Mesendoderm (in vitro differentiated cells): ENCODE measurements around the gene NME1.

ENCODE experiments used
- DNase-seq: peaks from one replicate; pipeline ENCODE4 v3.0.0; 2013
- H2AK5ac ChIP-seq: 2 replicates; pipeline ENCODE4 v1.6.1; 2013; ENCODE audit warnings: low read length, inconsistent platforms
- H2BK120ac ChIP-seq: 2 replicates; pipeline ENCODE4 v1.6.1; 2013; ENCODE audit warnings: low read depth, mild to moderate bottlenecking, low read length, moderate library complexity, mixed read lengths
- H2BK15ac ChIP-seq: replicated peaks from 2 replicates; pipeline ENCODE4 v1.6.1; 2013; ENCODE audit warnings: low read depth, mild to moderate bottlenecking, moderate library complexity
- H2BK5ac ChIP-seq: 2 replicates; pipeline ENCODE4 v1.6.1; 2013; ENCODE audit warnings: low read length, inconsistent platforms
- H3K18ac ChIP-seq: 2 replicates; pipeline ENCODE4 v1.6.1; 2013; ENCODE audit warnings: mild to moderate bottlenecking, low read length, mixed read lengths
- H3K23ac ChIP-seq: one replicate; pipeline ENCODE4 v1.6.1; 2013; ENCODE audit warnings: low read length
- H3K27ac ChIP-seq: 2 replicates; pipeline ENCODE4 v1.5.1; 2013; ENCODE audit warnings: low read depth, mild to moderate bottlenecking, inconsistent platforms, low read length, moderate library complexity
- H3K27me3 ChIP-seq: 2 replicates; pipeline ENCODE4 v1.6.1; 2013; ENCODE audit warnings: low read length, control low read depth, mild to moderate bottlenecking, inconsistent platforms; ENCODE audit not compliant: insufficient read depth, poor library complexity
- H3K36me3 ChIP-seq: 2 replicates; pipeline ENCODE4 v1.6.1; 2013; ENCODE audit warnings: low read length, inconsistent platforms; ENCODE audit not compliant: control insufficient read depth, insufficient read depth
- H3K4ac ChIP-seq: one replicate; pipeline ENCODE4 v1.6.1; 2013; ENCODE audit warnings: low read depth, mild to moderate bottlenecking, low read length, moderate library complexity
- H3K4me1 ChIP-seq: 2 replicates; pipeline ENCODE4 v1.6.1; 2013; ENCODE audit warnings: low read depth, low read length, inconsistent platforms; ENCODE audit not compliant: control insufficient read depth
- H3K4me2 ChIP-seq: 2 replicates; pipeline ENCODE4 v1.6.1; 2013; ENCODE audit warnings: low read length
- H3K4me3 ChIP-seq: 2 replicates; pipeline ENCODE4 v1.5.1; 2013; ENCODE audit warnings: mild to moderate bottlenecking, low read length
- H3K56ac ChIP-seq: one replicate; pipeline ENCODE4 v1.6.1; 2013; ENCODE audit warnings: low read length
- H3K79me1 ChIP-seq: 2 replicates; pipeline ENCODE4 v1.6.1; 2013; ENCODE audit warnings: low read length, inconsistent platforms
- H3K79me2 ChIP-seq: 2 replicates; pipeline ENCODE4 v1.6.1; 2013; ENCODE audit warnings: mild to moderate bottlenecking, low read length; ENCODE audit not compliant: control insufficient read depth, insufficient read depth
- H3K9ac ChIP-seq: 2 replicates; pipeline ENCODE4 v1.6.1; 2013; ENCODE audit warnings: low read length, inconsistent platforms
- H4K5ac ChIP-seq: one replicate; pipeline ENCODE4 v1.6.1; 2013; ENCODE audit warnings: low read length
- H4K8ac ChIP-seq: one replicate; pipeline ENCODE4 v1.6.1; 2013; ENCODE audit warnings: low read depth, mild to moderate bottlenecking, control low read depth, low read length, moderate library complexity
- WGBS: extraction: QIAGEN DNeasy Blood & Tissue Kit; methylation state at CpG from one replicate; pipeline ENCODE4 v1.1.7; 2013; ENCODE audit warnings: low lambda C conversion rate, missing lambda C conversion rate; ENCODE audit not compliant: insufficient coverage; ENCODE audit errors: extremely low coverage; 5-methylcytosine and 5-hydroxymethylcytosine counted together

NME1 gene

DNA sequence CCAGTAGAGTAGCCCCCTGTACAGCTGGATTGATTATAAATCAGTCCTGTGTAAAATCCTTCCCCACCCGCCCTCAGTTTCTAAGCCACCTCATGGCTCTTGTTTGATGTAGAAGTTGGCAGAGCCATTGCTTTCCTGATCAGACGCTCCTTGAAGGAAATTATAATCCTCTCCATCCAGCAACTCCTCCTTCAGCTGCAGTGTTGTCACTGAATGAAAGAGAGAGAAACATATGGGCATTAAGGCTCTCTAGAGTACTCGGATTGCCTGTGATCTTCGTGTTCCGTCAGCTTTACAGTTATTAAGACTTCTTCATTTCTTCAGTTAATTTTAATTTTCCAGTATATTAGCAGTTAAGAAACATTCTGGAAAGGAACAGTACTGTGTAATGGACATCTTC, 27.1 kb downstream of the NME1 start:
- Histone ChIP-seq H4K8ac (no peak overlapping the region), H3K27ac (no peak overlapping the region), H3K18ac (no peak overlapping the region), H3K56ac (no peak overlapping the region), H3K4me2 (no peak overlapping the region), H3K9ac (no peak overlapping the region), H3K27me3 (no peaks in the 10 kb centered on the region), H3K4me1 (no peaks in the 10 kb centered on the region), H3K79me1 (no peaks in the 10 kb centered on the region), H2BK15ac (no peak overlapping the region), H3K23ac (no peak overlapping the region), H3K4ac (no peak overlapping the region), H4K5ac (no peak overlapping the region), H3K4me3 (no peak overlapping the region), H2BK120ac (no peak overlapping the region), H3K36me3 (peaks cover 1% of the 10 kb centered on the region), H2AK5ac (no peak overlapping the region), H2BK5ac (no peak overlapping the region), H3K79me2 (no peaks in the 10 kb centered on the region)
- no peak for DNase-seq
- WGBS: no CpG with 5 or more reads among the region's 5 CpGs

DNA sequence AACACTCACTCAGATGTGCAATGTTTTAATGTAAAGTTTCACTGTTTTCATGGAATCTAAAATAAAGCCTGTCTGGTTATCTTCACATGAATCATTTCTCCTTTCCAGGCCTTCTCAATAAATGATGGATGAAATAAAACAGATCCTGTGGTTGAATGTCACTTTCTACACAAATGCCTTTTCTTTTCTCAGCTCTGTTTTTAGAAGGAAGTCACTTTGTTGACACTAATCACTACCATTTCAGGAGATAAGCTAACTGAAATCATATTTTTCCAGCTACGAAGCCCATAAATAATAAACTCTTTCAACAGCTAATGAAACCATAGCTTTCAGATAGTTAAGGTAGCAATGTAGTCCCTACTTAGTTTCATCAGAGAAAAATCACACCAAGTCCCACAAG, 30.8 kb downstream of the NME1 start:
- no CpG with 5 or more reads among the region's 1 CpG for WGBS
- H3K4ac ChIP-seq: no peak overlapping the region
- H3K79me2 ChIP-seq: no peaks in the 10 kb centered on the region
- no peak overlapping the region for H2AK5ac ChIP-seq
- H4K5ac ChIP-seq: no peak overlapping the region
- H3K79me1 ChIP-seq: no peaks in the 10 kb centered on the region
- peaks cover 1% of the 10 kb centered on the region for H3K36me3 ChIP-seq
- H3K27me3 ChIP-seq: no peaks in the 10 kb centered on the region
- no peak overlapping the region for H3K4me2 ChIP-seq
- H3K27ac ChIP-seq: no peak overlapping the region
- no peak overlapping the region for H3K23ac ChIP-seq
- no peak overlapping the region for H3K18ac ChIP-seq
- H3K4me3 ChIP-seq: no peak overlapping the region
- no peak for DNase-seq
- no peak overlapping the region for H4K8ac ChIP-seq
- H3K9ac ChIP-seq: no peak overlapping the region
- H2BK15ac ChIP-seq: no peak overlapping the region
- no peaks in the 10 kb centered on the region for H3K4me1 ChIP-seq
- H2BK5ac ChIP-seq: no peak overlapping the region
- no peak overlapping the region for H2BK120ac ChIP-seq
- H3K56ac ChIP-seq: no peak overlapping the region

DNA sequence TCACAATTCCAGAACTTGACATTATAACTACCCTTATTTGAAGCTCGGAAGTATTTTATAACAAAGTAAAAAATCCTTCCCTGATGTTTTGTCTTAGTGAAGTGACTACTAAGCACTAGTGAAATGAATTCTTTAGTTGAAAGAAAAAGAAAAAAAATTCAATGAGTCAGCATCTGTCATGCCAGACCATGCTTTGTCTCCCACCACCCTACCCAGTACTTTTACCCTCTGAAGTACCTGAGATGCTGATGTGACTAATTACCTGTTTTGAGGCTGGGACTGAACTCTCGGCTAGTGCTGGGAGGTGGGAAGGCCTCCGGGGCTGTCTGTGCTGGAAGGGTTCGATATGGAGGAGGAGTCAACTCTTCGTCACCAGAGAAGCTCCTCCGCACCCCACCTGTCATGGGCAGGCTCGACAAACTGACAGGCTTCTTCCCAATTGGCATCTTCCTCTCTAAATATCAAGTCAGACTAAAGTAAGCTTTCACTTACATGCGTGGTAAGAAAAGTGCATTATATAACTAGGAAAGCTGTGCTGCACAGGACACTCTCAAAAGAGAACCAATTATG, 32.5 kb downstream of the NME1 start:
- Histone ChIP-seq H2AK5ac (no peak overlapping the region), H2BK120ac (no peak overlapping the region), H2BK5ac (no peak overlapping the region), H4K8ac (no peak overlapping the region), H3K27me3 (no peaks in the 10 kb centered on the region), H3K36me3 (peaks cover 3% of the 10 kb centered on the region), H2BK15ac (no peak overlapping the region), H3K23ac (no peak overlapping the region), H3K4me3 (no peak overlapping the region), H4K5ac (no peak overlapping the region), H3K79me1 (no peaks in the 10 kb centered on the region), H3K4me1 (no peaks in the 10 kb centered on the region), H3K4ac (no peak overlapping the region), H3K56ac (no peak overlapping the region), H3K9ac (no peak overlapping the region), H3K79me2 (no peaks in the 10 kb centered on the region), H3K18ac (no peak overlapping the region), H3K4me2 (no peak overlapping the region), H3K27ac (no peak overlapping the region)
- no peak for DNase-seq
- no CpG with 5 or more reads among the region's 8 CpGs for WGBS

DNA sequence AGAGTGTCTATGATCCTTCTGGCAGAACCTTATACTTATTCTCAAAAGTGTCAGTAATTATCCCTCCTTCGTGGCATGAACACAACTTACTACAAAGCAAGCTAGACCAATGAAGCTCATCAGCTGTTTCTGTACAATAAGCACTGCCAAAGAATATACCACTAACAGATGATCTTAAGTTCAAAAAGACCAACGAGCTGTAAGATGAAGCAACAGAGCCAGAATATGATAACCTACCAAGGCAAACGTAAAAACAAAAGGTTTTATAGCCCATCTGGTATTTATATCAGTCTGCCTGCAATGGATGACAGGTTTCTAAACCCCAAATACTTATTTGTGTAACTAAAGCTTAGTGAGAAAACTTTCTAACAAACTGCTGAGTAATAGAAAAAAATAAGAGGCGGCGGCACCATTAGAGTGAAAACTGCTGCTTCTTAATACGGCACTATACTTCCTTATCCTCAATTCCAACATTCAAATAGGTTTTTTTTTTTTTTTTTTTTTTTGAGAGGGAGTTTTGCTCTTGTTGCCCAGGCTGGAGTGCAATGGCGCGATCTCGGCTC, 35.0 kb downstream of the NME1 start:
- WGBS: no CpG with 5 or more reads among the region's 9 CpGs
- H3K4me1 ChIP-seq: no peaks in the 10 kb centered on the region
- no peak overlapping the region for H4K8ac ChIP-seq
- H3K36me3 ChIP-seq: peaks cover 3% of the 10 kb centered on the region
- H3K18ac ChIP-seq: no peak overlapping the region
- no peak overlapping the region for H3K4me3 ChIP-seq
- H2BK120ac ChIP-seq: no peak overlapping the region
- H2AK5ac ChIP-seq: no peak overlapping the region
- H3K79me2 ChIP-seq: no peaks in the 10 kb centered on the region
- no peaks in the 10 kb centered on the region for H3K79me1 ChIP-seq
- H3K4me2 ChIP-seq: no peak overlapping the region
- DNase-seq: no peak
- no peak overlapping the region for H2BK5ac ChIP-seq
- H3K9ac ChIP-seq: no peak overlapping the region
- H3K23ac ChIP-seq: no peak overlapping the region
- H2BK15ac ChIP-seq: no peak overlapping the region
- no peak overlapping the region for H3K56ac ChIP-seq
- no peak overlapping the region for H4K5ac ChIP-seq
- no peak overlapping the region for H3K4ac ChIP-seq
- no peaks in the 10 kb centered on the region for H3K27me3 ChIP-seq
- H3K27ac ChIP-seq: no peak overlapping the region

DNA sequence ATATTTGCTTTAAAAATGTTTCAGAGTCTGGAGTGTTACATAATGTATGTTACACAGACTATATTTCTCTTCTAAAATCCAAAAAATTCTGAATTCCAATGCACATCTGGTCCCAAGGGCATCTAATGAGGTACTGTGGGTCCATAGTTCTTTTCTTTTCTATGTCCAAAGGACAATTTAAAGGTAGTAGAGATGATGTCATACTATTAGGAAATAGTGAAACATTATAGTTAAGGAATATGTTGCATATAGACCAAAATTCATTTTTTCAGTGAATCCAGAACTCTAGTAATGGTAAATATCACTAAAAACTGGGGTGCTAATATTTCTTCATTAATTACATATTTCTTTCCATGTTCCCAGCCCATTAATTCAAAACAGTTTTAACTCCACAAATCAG, 35.8 kb downstream of the NME1 start:
- H2BK120ac ChIP-seq: no peak overlapping the region
- no peaks in the 10 kb centered on the region for H3K4me1 ChIP-seq
- no peak overlapping the region for H3K27ac ChIP-seq
- H2BK15ac ChIP-seq: no peak overlapping the region
- peaks cover 3% of the 10 kb centered on the region for H3K36me3 ChIP-seq
- H3K18ac ChIP-seq: no peak overlapping the region
- H2AK5ac ChIP-seq: no peak overlapping the region
- no peak overlapping the region for H4K5ac ChIP-seq
- H4K8ac ChIP-seq: no peak overlapping the region
- no peak overlapping the region for H3K9ac ChIP-seq
- H3K79me2 ChIP-seq: no peaks in the 10 kb centered on the region
- H3K4ac ChIP-seq: no peak overlapping the region
- no peak for DNase-seq
- H3K4me2 ChIP-seq: no peak overlapping the region
- no peak overlapping the region for H3K56ac ChIP-seq
- no peak overlapping the region for H3K4me3 ChIP-seq
- no peaks in the 10 kb centered on the region for H3K79me1 ChIP-seq
- H2BK5ac ChIP-seq: no peak overlapping the region
- H3K23ac ChIP-seq: no peak overlapping the region
- H3K27me3 ChIP-seq: no peaks in the 10 kb centered on the region

DNA sequence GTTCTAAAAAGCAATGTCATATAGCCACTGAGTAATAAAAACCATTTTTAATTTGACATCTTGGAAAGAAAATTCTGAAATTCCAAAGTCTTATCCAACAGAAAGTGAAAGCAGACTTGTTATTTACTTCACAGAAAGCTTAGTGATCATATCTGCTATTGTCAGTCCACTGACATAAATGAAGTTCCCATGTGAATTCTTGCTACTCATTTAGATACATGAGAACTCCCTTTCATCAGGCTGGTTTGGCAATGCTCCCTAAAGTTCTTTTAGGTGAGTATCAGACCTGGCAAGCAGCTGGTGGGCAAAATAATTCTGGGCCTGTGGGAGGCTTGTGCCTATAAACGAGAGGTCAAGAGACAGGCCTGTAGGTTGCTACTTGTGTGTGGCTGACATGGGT, 36.3 kb downstream of the NME1 start:
- no peak overlapping the region for H2BK120ac ChIP-seq
- WGBS: no CpG with 5 or more reads among the region's 1 CpG
- H3K18ac ChIP-seq: no peak overlapping the region
- H3K4ac ChIP-seq: no peak overlapping the region
- H3K36me3 ChIP-seq: peaks cover 3% of the 10 kb centered on the region
- H3K4me3 ChIP-seq: no peak overlapping the region
- no peak overlapping the region for H2AK5ac ChIP-seq
- no peak overlapping the region for H3K9ac ChIP-seq
- no peaks in the 10 kb centered on the region for H3K4me1 ChIP-seq
- H3K79me1 ChIP-seq: no peaks in the 10 kb centered on the region
- H3K27ac ChIP-seq: no peak overlapping the region
- H3K27me3 ChIP-seq: no peaks in the 10 kb centered on the region
- no peak overlapping the region for H4K8ac ChIP-seq
- no peaks in the 10 kb centered on the region for H3K79me2 ChIP-seq
- H4K5ac ChIP-seq: no peak overlapping the region
- no peak overlapping the region for H3K56ac ChIP-seq
- no peak overlapping the region for H3K4me2 ChIP-seq
- no peak overlapping the region for H2BK15ac ChIP-seq
- H3K23ac ChIP-seq: no peak overlapping the region
- no peak for DNase-seq
- H2BK5ac ChIP-seq: no peak overlapping the region
